IMR-90 (cell line): ENCODE results near the gene LRRC9. TPM values are rescaled to one million over a fixed set of nuclear protein-coding genes. Genes with fewer than 3 reads are reported as not detected.
A peak's percentile ranks its signal among the peaks of the same experiment; 100 is the strongest.

Experiments used
- ATAC-seq: fragments of 200-7000 bp; cut with Tn5 transposase; 2 replicates; pipeline ENCODE4 v1.9.1; 2020; ENCODE audit warnings: low read depth, mild to moderate bottlenecking, moderate library complexity
- BruUV-seq: library from RNA; stranded (reverse); fragments of 400-500 nt; replicated peaks from 2 replicates; lab custom pipeline; 2021; lab: Mats Ljungman, UMichigan
- CTCF ChIA-PET: fragments of 300-600 bp; formaldehyde crosslinking; extraction: SDS; loops from one replicate; lab custom pipeline; 2021; ENCODE audit warnings: antibody characterized with exemption; lab: Yijun Ruan, JAX
- POLR2A ChIA-PET: fragments of 300-600 bp; sonication (Branson Sonifier 250); formaldehyde crosslinking; loops from one replicate; lab custom pipeline; 2022; ENCODE audit warnings: antibody characterized with exemption; ENCODE audit not compliant: unreplicated experiment; lab: Charles Lee
- DNase-seq: peaks from one replicate; pipeline ENCODE4 v3.0.0; 2013
- H2AFZ ChIP-seq: replicated peaks from 2 replicates; pipeline ENCODE3; 2013; ENCODE audit warnings: low read length, mild to moderate bottlenecking; ENCODE audit not compliant: poor library complexity
- H2AK5ac ChIP-seq: 2 replicates; pipeline ENCODE4 v1.6.1; 2013; ENCODE audit warnings: low read depth, low read length, inconsistent platforms
- H2AK9ac ChIP-seq: replicated peaks from 2 replicates; pipeline ENCODE3; 2013; ENCODE audit warnings: mild to moderate bottlenecking, low read depth, low read length, moderate library complexity; ENCODE audit not compliant: poor library complexity
- H2BK120ac ChIP-seq: 2 replicates; pipeline ENCODE4 v1.6.1; 2013; ENCODE audit warnings: low read depth, low read length, inconsistent platforms
- H2BK15ac ChIP-seq: 3 replicates; pipeline ENCODE4 v1.6.1; 2013; ENCODE audit warnings: low read depth, low read length, inconsistent platforms
- H2BK20ac ChIP-seq: 2 replicates; pipeline ENCODE4 v1.6.1; 2013; ENCODE audit warnings: low read depth, mild to moderate bottlenecking, inconsistent platforms, low read length, moderate library complexity
- H2BK5ac ChIP-seq: 2 replicates; pipeline ENCODE4 v1.6.1; 2013; ENCODE audit warnings: mild to moderate bottlenecking, low read depth, low read length, inconsistent platforms; ENCODE audit not compliant: poor library complexity, severe bottlenecking
- H3K14ac ChIP-seq: replicated peaks from 2 replicates; pipeline ENCODE4 v1.6.1; 2013; ENCODE audit warnings: low read depth, low read length, inconsistent platforms
- H3K18ac ChIP-seq: 2 replicates; pipeline ENCODE4 v1.6.1; 2013; ENCODE audit warnings: low read depth, low read length, control low read depth
- H3K23ac ChIP-seq: 2 replicates; pipeline ENCODE4 v1.6.1; 2013; ENCODE audit warnings: low read depth, low read length, inconsistent platforms
- H3K27ac ChIP-seq: 2 replicates; pipeline ENCODE4 v1.5.1; 2013; ENCODE audit warnings: mild to moderate bottlenecking, control low read depth, low read length; ENCODE audit not compliant: insufficient read depth
- H3K27me3 ChIP-seq: 2 replicates; pipeline ENCODE4 v1.6.1; 2013; ENCODE audit warnings: low read length; ENCODE audit not compliant: control insufficient read depth, insufficient read depth
- H3K36me3 ChIP-seq: 2 replicates; pipeline ENCODE4 v1.6.1; 2013; ENCODE audit warnings: low read length, mixed read lengths; ENCODE audit not compliant: control insufficient read depth, insufficient read depth
- H3K4ac ChIP-seq: 2 replicates; pipeline ENCODE4 v1.6.1; 2013; ENCODE audit warnings: low read depth, low read length, inconsistent platforms
- H3K4me1 ChIP-seq: 2 replicates; pipeline ENCODE4 v1.6.1; 2013; ENCODE audit warnings: low read length, mixed read lengths; ENCODE audit not compliant: control insufficient read depth, insufficient read depth
- H3K4me2 ChIP-seq: 2 replicates; pipeline ENCODE4 v1.6.1; 2013; ENCODE audit warnings: low read depth, mild to moderate bottlenecking, control low read depth, low read length, moderate library complexity
- H3K4me3 ChIP-seq: 2 replicates; pipeline ENCODE4 v1.5.1; 2013; ENCODE audit warnings: low read depth, mild to moderate bottlenecking, control low read depth, low read length, moderate library complexity; ENCODE audit not compliant: insufficient read depth
- H3K56ac ChIP-seq: 2 replicates; pipeline ENCODE4 v1.6.1; 2013; ENCODE audit warnings: low read length, inconsistent platforms; ENCODE audit not compliant: insufficient read depth; ENCODE audit errors: extremely low read depth
- H3K79me1 ChIP-seq, 2 experiments: 2 replicates each; pipeline ENCODE4 v1.6.1; 2013; ENCODE audit warnings: low read length in 2 of 2, inconsistent platforms in 1 of 2, low read depth in 1 of 2
- H3K9ac ChIP-seq: 2 replicates; pipeline ENCODE4 v1.6.1; 2013; ENCODE audit warnings: low read depth, low read length, control low read depth
- H3K9me1 ChIP-seq: 2 replicates; pipeline ENCODE4 v1.6.1; 2013; ENCODE audit warnings: low read length, inconsistent platforms; ENCODE audit not compliant: insufficient read depth
- H3K9me3 ChIP-seq: 2 replicates; pipeline ENCODE4 v1.6.1; 2013; ENCODE audit warnings: low read length; ENCODE audit not compliant: control insufficient read depth, insufficient read depth
- H4K20me1 ChIP-seq: 2 replicates; pipeline ENCODE4 v1.6.1; 2013; ENCODE audit warnings: low read length, inconsistent platforms; ENCODE audit not compliant: insufficient read depth
- H4K5ac ChIP-seq: 2 replicates; pipeline ENCODE4 v1.6.1; 2013; ENCODE audit warnings: mild to moderate bottlenecking, low read depth, low read length, control low read depth
- H4K8ac ChIP-seq, 2 experiments: 2 replicates each; pipeline ENCODE4 v1.6.1; 2013; ENCODE audit warnings: low read depth in 2 of 2, low read length in 2 of 2, control low read depth in 1 of 2, inconsistent platforms in 1 of 2
- H4K91ac ChIP-seq: 2 replicates; pipeline ENCODE4 v1.6.1; 2013; ENCODE audit warnings: low read depth, low read length, inconsistent platforms; ENCODE audit not compliant: insufficient read depth
- BHLHE40 ChIP-seq: fragments of 150-350 bp; IDR thresholded peaks from 2 replicates; pipeline ENCODE4 v1.6.1; 2016; ENCODE audit warnings: mild to moderate bottlenecking, low read depth, low read length
- CEBPB ChIP-seq: IDR thresholded peaks from 2 replicates; pipeline ENCODE4 v1.6.1; 2012; ENCODE audit warnings: low read depth, low read length, improper control_type of control experiment
- FOS ChIP-seq: fragments of 150-350 bp; IDR thresholded peaks from 2 replicates; pipeline ENCODE4 v1.6.1; 2016; ENCODE audit warnings: low read depth, low read length
- NFE2L2 ChIP-seq: fragments of 150-350 bp; IDR thresholded peaks from 2 replicates; pipeline ENCODE4 v1.6.1; 2016; ENCODE audit warnings: low read depth, mild to moderate bottlenecking, low read length
- POLR2A ChIP-seq: IDR thresholded peaks from 2 replicates; pipeline ENCODE4 v1.6.1; 2012; ENCODE audit warnings: mild to moderate bottlenecking, low read depth, low read length
- RCOR1 ChIP-seq: IDR thresholded peaks from 2 replicates; pipeline ENCODE4 v1.6.1; 2012; ENCODE audit warnings: mild to moderate bottlenecking, low read length, improper control_type of control experiment; ENCODE audit not compliant: insufficient replicate concordance
- SMC3 ChIP-seq: fragments of 150-350 bp; IDR thresholded peaks from 2 replicates; pipeline ENCODE4 v1.6.1; 2016; ENCODE audit warnings: low read depth, mild to moderate bottlenecking, antibody characterized with exemption, low read length, moderate library complexity
- dilution Hi-C: fragments of 300-500 bp; cut with HindIII; formaldehyde crosslinking; loops from one replicate; pipeline ENCODE4 v1.14.3; 2018; ENCODE audit warnings: low sequenced_read_pairs; ENCODE audit not compliant: unreplicated experiment
- in situ Hi-C: fragments of 300-500 bp; cut with MboI; formaldehyde crosslinking; loops from 3 replicates; pipeline ENCODE4 v1.14.3; 2019; ENCODE audit warnings: low sequenced_read_pairs, inconsistent platforms, mixed read lengths
- intact Hi-C: fragments of 100-400 bp; cut with micrococcal nuclease; formaldehyde crosslinking; loops from 2 replicates; pipeline ENCODE4 v1.10.0; 2022
- polyA plus RNA-seq, 3 experiments: library from polyadenylated mRNA; depleted of rRNA; stranded (reverse); fragments of >200 nt; gene quantifications; 2 replicates each; pipeline ENCODE4 v1.2.3, GENCODE V29; 2012; ENCODE audit warnings: low replicate concordance in 1 of 3
- total RNA-seq: library from RNA; depleted of rRNA; stranded (reverse); fragments of >200 nt; gene quantifications from 2 replicates; pipeline ENCODE4 v1.2.3, GENCODE V29; 2012

LRRC9 gene
- total and polyA plus RNA-seq, 2 of the 4 experiments (the other 2 are of a cell fraction), result not detected

- Histone ChIP-seq H3K23ac (no peak overlapping the region), H3K4me3 (no peak overlapping the region), H2BK15ac (no peak overlapping the region), H4K8ac (no peak overlapping the region), H3K9me1 (no peaks in the 10 kb centered on the region), H2BK20ac (no peak overlapping the region), H3K27me3 (no peaks in the 10 kb centered on the region), H3K4me1 (no peaks in the 10 kb centered on the region), H2BK120ac (no peak overlapping the region), H3K36me3 (no peaks in the 10 kb centered on the region), H2AK5ac (no peak overlapping the region), H4K91ac (no peak overlapping the region), H4K5ac (no peak overlapping the region), H3K4me2 (no peak overlapping the region), H3K18ac (no peak overlapping the region), H2BK5ac (no peak overlapping the region), H3K27ac (no peak overlapping the region), H3K9ac (no peak overlapping the region), H3K4ac (no peak overlapping the region), H3K14ac (no peak overlapping the region), H4K20me1 (no peaks in the 10 kb centered on the region), H2AK9ac (no peak overlapping the region), H3K9me3 (no peaks in the 10 kb centered on the region), H2AFZ (no peak overlapping the region), H3K79me1 (no peaks in the 10 kb centered on the region), H3K56ac (no peak overlapping the region)
- CTCF ChIA-PET, result interaction anchor here (1.3 kb wide), 1 partner anchor 19 kb away, joined by 5 read pairs; no protein-coding TSS in a partner anchor
- ATAC-seq (no peak), DNase-seq (no peak)
- dilution Hi-C loops (no loop called here), in situ Hi-C loops (no loop called here), intact Hi-C loops (no loop called here)
- TF ChIP-seq BHLHE40 (no peak), NFE2L2 (no peak), FOS (no peak), POLR2A (no peak), RCOR1 (no peak), SMC3 (no peak), CEBPB (peak; percentile 28; the same call in 1 of the 2 replicates)
- POLR2A ChIA-PET, result no interaction called here
- BruUV-seq, result no TSS peak
Measured at GRCh38 chr14:59983048-59983447, 63.1 kb downstream of the LRRC9 start.
